Lower leg skin (tissue), 3 donors: ENCODE measurements around the gene UBE2G1.
A peak's percentile ranks its signal among the peaks of the same experiment; 100 is the strongest.

ENCODE experiments used
- CTCF ChIP-seq, 3 donors: fragments of 450-650 bp; IDR thresholded peaks; one replicate each; pipeline ENCODE4 v1.5.1; 2016; ENCODE audit warnings: antibody characterized with exemption in 3 of 3, mild to moderate bottlenecking in 3 of 3, moderate library complexity in 2 of 3
- POLR2A ChIP-seq, 2 donors: fragments of 450-650 bp; IDR thresholded peaks; one replicate each; pipeline ENCODE4 v1.6.1; 2016 to 2017; ENCODE audit warnings: antibody characterized with exemption in 2 of 2, mild to moderate bottlenecking in 1 of 2, moderate library complexity in 1 of 2

- TF ChIP-seq CTCF (IDR thresholded peaks at IDR 0.05) (peak in 1 of 3 donors; percentile 69), POLR2A (IDR thresholded peaks at IDR 0.05) (no peak)
Measured at GRCh38 chr17:4412933-4413831, 46.7 kb upstream of the UBE2G1 start.
